Stimulated activated CD4-positive, alpha-beta T cell treated with anti-CD3 and anti-CD28 coated beads, Interleukin-2, amount 100 ng/mL, for 24 hours (primary cell): ENCODE data around the gene SPESP1.

ENCODE experiments used
- DNase-seq, 2 donors: peaks; one replicate each; pipeline ENCODE4 v3.0.0-alpha.2; 2020

The SPESP1 gene

DNA sequence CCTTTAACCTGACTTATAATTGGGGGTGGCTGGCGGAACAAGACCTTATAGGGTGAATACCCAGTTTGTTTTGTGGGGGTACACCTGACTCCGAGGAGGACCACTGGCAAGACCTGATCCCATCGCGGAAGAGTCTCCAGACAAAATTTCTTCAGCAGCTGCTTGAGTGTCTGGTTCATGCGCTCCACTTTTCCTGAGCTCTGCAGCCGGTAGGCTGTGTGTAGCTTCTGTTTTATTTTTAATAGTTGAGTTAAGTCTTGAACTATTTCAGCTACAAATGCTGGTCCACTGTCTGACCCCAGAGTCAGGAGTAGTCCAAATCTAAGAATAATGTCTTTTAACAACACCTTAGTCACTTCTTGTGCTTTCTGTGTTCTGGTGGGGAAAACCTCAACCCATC lies 63.0 kb downstream of the SPESP1 start:
- DNase-seq = no peak

DNA sequence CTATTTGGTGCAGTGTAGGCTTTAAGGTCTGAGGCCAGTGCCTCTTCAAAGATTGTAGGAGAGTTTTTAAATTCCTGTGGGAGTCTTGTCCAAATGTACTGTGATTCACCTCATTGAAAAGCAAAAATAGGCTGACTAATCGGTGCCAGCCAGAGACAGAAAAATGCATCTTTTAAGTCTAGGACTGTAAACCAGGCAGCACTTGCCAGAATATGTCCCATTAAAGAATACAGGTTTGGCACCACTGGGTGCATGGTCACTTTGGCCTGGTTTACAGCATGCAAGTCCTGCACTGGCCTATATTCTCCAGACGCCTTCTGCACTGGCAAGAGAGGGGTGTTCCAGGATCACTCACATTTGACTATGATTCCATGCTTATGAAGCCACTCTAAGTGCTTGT lies 63.8 kb downstream of the SPESP1 start:
- no peak for DNase-seq

DNA sequence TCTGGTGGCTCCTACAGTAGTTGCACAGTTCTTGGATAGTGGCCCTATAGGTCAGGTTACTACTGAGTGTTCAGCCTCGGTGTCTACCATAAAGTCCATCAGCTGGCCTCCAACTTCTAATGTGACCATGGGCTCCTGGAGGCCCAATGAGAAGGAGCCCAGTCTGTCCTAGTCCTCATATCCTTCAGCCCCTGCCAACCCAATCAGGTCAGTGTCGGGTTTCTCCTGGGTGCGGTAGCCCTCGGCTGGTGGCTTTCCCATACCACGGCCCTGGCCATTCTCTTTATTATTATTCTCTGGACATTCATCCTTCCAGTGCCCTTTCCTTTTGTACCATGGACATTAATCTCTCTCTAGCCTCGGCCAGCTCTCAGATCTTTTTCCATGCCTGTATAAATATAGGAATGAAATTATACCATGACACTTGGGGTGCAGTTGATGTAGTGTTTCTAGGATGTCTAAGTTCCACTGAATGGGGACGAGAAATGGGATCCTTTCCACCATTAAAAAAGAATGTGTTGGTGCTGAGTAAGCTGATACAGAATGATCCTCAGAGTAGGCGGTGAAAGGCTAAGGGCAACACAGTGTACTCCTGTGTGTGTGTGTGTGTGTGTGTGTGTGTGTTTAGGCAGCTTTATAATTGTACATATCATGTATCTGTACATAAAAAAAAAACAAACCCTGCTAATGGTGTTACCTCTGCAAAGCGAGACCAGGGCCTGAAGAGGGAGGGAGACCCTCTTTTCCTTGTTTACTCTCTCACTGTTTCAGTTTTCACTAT lies 64.8 kb downstream of the SPESP1 start:
- no peak for DNase-seq
